GM18867 (cell line): Measurements from ENCODE around the gene HLA-DOB.

Experiments used
- ATAC-seq: cut with Tn5 transposase; IDR thresholded peaks from one replicate; pipeline ENCODE4 v1.9.1; 2021; ENCODE audit warnings: mild to moderate bottlenecking, moderate library complexity; ENCODE audit not compliant: unreplicated experiment

HLA-DOB gene

DNA sequence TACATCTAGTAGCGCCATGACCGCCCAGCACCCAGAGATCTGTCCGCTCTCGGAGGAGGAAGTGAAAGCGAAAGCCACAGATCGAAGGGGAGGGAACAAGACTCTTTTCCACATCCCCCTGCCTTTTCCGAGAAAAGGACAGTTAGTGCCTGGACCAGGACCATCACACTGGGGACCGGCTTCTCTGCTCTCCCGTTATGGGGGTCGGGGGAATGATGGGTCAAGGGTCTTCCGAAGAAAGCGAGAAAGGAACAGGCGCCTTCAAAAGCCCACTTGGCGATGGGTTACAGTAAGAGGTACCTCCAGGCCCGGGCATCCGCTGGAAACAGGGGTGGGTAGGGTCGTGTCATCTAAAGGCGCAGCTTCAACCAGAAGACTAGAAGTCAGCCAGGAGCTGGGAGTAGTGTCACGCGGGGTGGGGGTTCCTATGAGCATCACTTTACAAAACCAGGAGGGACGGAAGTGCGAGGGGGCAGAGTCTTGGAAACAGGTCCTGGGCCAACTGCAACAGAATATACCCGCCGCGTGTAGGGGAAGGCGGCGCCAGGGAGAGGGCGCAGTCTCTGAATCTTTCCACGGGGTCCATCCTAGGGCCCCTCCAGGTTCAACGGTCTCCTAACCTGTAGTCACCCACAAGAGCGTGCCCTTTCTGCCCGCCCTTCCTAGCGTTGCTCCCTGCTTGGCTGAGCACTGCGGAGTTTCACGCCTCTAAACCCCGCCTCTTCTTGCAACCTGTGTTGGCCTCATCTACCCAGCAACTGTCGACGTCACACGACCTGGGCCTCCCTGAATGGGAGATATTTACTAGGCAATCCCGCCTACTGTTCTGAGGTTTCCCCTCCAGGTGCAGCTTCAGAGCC is 27.4 kb upstream of the HLA-DOB start, which contains the start of gene PSMB8:
Gene PSMB8 (minus strand): TSS at position 69 of the 860 bp plus-strand sequence. CDS start 51 bp downstream, at position 18.
- peak; percentile 72 for ATAC-seq

DNA sequence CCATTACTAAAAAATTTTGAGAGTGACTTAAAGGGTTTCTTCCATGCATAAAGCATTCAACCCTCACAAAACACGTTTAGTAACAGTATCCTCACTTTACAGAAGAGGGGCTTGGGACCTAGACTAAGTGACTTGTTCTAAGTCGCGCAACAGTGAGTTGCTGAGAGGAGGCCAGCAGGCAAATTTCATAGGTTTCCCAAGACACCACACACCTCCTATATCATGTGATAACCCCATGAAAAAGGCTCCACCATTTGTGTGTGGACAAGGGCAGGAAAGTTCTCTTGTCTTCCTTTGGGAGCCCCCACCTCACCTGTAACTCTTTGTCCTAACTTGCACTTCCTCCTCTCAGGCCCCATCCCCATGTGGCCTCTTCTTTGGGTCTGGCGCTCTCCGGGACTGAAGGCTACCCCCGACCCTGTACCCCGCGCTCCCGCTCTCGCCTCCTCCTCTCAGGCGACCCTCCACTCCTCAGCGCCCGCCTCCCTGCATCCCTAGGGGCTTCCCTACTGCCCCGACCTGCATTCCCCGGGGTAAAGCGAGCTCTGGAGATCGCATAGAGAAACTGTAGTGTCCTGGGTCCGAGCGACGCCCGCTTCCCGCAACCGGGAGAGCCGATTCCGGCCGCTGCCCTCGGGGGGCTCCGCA is 26.7 kb upstream of the HLA-DOB start:
- ATAC-seq = no peak

DNA sequence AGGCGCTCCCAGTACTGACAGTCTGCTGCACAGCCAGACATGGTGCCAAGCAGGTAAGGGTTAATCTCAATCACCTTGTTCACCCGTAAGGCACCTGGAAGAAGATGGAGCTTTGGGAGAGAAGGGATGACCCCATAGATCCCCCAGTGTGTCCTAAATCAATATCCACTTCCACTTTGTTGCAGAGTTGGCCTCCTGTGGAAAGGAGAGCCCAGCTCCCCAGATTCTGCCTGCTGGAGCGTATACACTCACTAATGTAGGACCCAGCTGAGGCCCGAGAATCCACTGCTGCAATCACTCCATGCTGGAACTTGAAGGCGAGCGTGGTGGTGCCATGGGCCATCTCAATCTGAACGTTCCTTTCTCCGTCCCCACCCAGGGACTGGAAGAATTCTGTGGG is 25.9 kb upstream of the HLA-DOB start:
- ATAC-seq = no peak

DNA sequence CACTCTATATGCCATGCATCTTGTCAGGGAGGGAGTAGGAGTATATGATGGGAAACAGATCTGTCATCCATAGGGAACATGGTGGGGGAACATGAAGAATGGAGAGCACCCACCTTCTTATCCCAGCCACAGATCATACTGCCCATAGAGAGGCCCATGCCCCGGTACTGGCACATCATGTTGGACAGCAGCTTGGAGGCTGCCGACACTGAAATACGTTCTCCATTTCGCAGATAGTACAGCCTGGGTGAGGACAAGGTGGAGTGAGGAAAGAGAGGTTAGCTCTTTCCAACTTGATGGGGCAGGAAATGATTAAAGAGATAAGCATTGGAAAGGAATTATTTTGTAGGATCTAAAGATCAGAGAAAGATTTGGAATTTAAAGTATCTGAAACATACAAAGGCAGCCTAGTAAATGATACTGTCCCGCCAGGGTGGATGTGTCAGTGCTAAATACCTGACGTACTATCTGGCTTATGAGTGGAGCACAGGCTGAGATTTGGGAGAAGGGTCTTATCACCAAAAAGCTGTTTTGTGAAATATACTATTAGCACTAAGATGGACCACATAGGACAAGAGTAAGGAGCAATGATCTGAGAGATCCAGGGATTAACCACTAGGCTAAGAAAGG is 25.3 kb upstream of the HLA-DOB start:
- ATAC-seq = no peak

DNA sequence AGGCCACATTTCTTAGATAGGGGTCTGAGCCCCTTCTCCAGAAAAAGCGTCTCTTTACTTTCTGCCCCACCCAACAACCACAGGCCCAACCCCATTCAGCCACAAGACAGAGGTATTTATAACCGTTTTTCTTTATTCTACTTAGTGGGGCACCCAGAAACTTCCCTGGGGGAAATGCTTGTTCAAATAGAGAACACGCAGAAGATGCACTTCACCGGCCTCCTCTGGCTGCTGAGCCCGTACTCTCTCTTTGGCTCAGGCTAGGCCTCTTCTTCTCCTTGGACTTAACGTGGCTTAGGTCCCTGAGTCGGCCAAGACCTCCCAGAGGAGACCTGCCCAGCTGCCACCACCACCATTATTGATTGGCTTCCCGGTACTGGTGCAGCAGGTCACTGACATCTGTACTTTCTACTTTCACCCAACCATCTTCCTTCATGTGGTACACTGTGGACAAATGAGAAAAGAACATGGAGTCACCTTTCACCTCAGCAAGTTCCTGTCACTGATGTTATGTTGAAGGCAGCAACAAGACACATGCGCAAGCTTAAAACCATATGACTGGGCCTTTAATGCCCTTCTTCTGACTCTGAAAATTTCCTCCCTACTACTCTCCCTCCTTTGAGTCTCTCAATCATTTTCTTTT is 23.9 kb upstream of the HLA-DOB start:
- ATAC-seq = no peak

DNA sequence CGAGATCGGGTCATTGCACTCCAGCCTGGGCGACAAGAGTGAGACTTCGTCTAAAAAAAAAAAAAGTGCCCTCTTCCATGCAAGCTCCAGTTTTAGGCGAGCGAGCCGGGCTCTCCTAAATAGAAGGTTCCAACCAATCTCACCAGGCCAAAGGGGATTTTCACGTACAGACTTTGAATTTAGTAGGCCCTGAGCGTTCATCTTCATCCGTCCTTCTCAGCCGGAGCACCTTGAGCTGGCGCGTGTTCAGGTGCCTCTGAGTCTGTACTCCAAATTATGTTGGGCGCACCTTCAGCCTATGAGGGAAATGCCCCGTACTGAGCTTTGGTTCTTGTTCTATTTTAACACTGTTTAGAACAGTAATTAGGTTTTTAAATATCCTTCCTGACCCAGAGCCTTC is 22.6 kb upstream of the HLA-DOB start:
- no peak for ATAC-seq

DNA sequence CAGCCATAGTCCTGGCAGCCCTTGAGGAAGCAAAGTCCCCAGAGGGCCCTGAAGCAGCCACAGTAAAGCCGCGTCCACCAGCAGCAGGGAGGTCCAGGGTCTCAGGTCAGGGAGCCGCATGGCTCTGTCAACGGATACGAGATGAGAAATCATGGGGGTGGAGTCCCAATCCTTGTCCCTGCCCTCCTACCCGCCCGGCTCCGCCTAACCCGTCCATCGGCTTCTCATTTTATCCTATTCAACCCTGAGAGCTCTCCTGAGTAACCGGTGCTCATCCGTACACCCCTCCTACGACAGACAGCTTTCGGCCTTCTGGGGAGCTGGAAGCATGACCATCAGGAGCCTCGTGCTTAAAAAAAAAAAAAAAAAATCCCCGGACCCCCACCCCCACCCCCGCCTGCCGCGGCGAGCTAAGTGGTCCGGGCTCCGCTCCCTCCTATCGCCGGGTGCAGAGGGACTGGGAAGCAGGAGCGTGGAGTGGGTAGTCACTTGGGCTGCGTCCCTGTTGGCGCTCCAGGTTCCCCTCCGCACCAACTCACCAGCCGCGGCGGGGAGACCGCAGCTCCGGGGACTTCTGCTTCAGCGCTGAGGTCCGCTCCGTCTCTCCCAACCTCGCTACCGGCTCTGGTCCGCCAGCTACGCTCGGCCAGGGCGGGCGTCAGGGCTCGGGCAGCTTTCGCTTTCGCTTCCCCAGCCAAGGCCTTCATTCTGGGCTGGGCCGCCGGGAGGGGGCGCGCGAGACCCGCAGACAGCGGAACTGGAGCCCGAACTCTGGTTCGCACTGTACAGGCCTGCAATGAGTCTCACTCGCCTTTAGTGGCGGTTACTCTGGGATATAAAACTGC is 21.5 kb upstream of the HLA-DOB start, which contains the start of gene TAP2:
Gene TAP2 (minus strand): TSS at position 626 of the 845 bp plus-strand sequence. CDS start 506 bp downstream, at position 120.
- peak; percentile 74 for ATAC-seq

DNA sequence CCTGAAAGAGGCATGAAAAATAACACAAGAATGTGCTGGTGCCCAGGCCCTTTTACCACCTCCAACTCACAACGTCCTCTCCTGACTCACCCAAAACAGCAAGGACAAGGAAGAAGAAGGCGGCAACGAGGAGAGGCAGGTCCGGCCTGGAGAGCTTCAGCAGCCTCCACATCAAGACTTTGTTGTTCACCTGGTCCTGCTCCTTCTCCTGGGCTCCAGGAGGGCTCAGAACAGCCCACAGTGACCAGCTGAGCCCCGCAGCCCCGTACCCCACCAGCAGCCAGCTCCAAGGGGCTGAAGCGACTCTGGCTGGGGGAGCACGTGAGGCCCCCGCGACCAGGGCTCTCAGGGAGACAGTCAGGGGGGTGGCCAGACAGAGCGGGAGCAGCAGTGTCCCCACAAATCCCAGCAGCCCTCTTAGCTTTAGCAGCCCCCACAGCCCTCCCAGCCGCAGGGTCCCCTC is 20.9 kb upstream of the HLA-DOB start:
- peak; percentile 2 for ATAC-seq

DNA sequence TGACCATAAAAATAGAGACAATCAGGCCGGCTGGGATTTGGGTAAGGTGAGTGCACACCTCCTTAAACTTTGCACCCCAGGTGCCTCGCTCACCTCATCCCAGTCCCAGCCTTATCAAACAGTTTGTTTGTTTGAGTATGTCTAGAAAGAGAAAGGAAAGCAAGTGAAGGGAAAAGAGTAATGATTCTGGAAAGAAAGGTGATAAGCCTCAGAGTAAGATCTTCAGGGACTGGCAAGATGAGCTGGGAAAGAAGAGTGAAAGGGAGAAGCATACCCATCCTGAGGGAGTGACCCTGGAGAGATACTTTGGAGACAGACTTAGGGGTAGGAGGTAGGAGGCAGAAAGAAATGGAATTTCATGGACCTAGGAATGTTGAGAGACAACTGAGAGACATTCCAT is 20.1 kb upstream of the HLA-DOB start:
- no peak for ATAC-seq

DNA sequence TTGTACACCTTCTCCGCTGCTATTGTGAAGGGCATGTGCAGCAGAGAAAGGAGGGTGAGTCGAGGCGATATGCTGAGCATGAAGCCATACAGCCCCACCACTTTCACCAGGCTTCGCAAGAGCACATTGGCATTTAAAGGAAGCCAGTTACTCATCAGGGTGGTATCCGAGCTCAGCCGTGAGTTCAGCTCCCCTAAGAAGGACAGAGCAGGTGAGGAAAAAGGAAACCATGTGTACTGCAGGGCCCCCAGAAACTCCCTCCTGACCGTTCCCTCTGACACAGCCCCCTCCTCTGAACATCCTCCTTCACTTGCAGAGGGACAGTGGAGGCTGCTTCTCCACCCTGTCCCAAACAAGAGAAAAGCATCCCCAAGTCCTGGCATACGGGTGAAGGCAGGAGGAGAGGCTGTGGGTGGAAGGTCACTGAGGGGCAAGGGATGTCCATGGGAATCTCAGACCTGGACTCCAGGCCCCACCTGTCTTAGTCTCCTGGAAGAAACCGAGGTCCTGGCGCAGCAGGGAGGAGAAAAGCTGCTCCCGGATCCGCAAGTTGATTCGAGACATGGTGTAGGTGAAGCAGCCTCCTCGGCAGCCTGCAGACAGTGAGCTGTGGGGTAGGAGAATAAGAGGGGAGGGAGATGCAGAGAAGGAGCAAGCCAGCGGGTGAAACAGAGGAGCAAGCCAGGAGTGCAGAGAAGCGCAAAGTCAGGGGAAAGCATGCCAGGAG is 18.5 kb upstream of the HLA-DOB start:
- no peak for ATAC-seq

DNA sequence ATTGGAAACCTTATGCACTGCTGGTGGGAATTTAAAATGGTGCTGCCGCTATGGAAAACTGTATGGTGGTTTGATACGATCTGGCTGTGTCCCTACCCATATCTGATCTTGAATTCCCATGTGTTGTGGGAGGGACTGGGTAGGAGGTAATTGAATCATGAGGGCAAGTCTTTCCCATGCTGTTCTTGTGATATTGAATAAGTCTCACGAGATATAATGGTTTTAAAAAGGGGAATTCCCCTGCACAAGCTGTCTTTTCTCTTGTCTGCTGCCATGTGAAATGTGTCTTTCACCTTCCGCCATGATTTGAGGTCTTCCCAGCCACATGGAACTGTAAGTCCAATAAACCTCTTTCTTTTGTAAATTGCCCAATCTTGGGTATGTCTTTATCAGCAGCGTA is 16.9 kb upstream of the HLA-DOB start:
- ATAC-seq = no peak

DNA sequence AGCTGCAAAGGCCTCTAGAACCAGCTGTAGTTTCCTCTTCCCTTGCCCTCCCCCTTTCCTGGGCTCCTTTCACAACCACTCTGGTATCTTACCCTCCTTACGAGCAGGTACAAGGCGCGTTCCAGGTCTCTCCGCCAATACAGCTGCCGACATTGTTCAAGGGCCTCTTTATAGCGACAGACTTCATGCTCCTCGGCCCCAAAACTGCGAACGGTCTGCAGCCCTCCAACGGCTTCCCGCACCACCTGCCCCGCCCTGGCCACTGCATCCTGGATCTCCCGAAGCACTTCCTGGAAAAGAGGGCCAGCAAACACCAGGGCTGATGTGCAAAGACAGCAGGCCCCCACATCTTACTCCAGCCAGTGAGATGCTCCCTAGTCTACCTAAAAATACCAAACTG is 15.7 kb upstream of the HLA-DOB start:
- no peak for ATAC-seq

DNA sequence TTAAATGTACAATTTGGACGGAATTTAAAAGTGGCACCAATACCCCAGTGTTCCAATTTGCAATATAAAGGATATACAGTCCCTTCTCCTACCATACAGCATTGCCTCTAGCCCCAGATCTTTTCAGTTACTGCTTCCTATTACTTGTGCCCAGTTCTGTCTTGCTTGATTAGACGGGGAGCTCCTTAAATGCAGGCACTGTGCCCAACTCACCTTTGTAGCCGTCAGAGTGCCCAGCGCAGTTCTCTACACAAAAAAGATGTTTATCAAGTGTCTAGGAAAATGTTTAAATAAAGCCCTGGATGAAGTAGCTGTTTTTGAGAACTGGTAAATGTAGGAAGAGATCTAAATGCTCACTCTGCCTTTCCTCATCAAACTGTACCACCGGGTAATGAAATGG is 14.1 kb upstream of the HLA-DOB start:
- no peak for ATAC-seq

DNA sequence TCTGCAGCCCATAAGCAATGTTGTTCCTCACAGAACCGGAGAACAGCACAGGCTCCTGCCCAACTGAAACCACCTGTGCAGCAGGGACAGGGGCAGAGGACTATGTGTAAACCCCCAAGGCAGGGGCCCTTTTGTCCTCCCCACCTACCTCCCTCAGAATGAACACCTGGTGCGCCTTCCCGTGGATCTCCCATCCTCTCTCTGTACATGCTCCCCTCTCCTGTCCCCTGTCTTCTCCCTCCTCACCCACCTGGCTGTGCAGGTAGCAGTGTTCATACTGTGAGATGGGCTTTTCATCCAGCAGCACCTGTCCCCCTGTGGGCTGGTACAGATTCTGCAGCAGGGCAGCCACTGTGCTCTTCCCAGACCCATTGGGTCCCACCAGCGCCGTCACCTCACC is 13.2 kb upstream of the HLA-DOB start:
- no peak for ATAC-seq

DNA sequence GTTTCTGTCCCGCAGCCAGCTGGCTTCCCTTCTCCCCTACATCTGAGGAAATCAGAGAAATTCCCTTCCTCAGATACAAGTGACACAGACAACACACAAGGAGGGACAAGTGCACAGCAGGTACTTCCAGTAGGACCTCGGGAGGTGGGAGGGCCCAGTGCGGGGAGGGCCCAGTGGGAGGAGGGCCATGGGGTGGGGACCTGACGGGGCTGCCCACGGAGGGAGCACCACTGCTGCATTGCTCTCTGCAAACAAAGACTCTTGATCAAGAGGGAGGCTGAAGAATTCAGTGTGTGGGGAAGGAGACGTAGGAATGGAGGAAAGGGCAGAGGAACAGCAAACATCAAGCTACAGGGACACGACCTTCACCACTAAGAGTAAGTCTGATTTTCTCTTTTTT is 12.7 kb upstream of the HLA-DOB start:
- ATAC-seq = no peak

DNA sequence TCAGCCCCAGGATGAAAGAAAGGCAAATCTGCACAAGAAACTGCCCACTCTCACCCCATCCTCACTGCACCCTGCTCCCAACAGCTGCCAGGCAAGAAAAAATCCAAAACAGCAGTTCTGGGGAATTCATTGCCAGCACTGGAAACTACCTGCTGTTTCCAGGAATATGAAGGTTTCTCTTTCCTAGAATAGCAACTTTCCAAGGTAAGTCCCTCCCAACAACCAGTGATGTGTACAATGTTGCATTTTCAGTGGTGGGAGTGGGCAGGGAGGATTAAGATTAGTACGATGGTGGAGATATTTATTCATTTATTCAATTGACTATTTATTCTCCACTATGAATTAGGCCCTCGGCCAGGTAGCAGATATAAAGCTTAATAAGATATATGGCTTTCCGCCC is 10.2 kb upstream of the HLA-DOB start:
- no peak for ATAC-seq

DNA sequence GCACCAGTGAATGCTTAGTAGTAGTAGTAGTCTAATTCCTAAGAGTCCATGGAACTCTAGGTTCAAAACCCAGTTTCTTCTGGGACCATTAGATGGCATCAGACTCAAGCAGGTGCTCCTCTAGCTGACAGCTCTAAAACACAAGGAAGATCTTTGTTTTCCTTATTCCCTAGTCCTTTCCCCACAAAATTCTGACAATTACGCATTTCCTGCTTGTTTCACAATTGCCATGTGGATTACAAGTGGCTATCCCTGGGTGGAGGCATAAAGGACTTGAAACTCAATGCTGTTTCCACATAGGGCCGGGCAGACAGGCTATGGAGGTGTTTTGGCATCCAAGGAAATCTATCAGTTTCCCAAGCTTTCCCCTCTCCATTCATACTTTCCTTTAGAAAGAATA is 9.2 kb upstream of the HLA-DOB start:
- ATAC-seq = no peak

DNA sequence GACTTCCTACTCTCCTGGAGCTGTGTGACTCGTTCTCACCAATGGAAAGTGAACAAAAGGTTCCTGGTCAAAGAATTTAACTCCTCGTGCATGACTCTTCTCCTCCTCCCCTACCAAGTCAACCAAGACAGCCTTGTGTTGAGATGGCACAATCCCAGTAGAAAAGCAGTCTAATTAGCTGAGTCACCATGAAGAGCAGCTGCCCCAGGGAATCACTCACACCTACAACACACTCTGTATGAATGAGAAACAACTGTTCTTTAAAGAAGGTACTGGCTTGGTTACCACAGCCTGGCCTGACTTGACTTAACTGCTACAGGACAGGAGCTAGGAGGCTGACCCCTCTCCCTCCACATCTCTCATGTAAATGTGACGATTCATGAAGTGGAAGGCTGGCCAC is 2.9 kb upstream of the HLA-DOB start:
- no peak for ATAC-seq

DNA sequence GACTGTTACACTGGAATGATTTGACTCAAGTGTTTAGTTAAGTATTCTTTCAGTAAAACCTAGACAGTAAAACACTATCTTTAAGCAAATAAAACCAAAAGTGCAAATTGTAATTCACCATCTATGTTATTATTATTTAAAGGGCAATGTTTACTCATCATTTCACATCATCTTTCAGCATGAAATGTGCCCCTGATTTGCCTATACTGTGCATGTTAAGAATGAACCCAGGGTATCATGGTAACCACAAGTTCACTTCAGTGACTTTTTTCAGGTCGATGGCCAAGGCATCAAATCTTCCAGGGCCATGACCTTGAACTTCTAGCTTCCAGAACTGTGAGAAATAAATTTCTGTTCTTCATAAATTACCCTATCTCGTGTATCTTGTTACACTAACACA is 2.1 kb upstream of the HLA-DOB start:
- no peak for ATAC-seq

DNA sequence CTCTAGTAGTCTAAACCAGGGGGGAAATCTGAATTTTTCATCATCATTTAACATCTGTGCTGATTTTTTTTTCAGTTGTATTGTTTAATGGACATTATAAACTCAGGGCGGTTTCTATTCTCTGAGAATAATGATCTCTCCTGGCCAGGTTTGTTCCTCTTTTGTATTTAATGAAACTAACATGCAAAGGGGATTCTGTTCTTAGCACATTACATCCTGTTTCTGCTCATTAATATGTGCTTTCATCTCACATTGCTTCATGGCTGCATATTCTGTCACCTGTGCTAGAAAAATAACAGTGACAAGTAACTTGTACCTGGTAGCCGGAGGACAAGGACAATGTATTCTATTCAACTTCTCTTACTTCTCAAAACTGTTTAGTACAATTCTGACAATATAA is 806 bp downstream of the HLA-DOB start:
- peak; percentile 62 for ATAC-seq
